A673 (cell line): ENCODE measurements around the gene UCHL1.

ENCODE experiments used
- EZH2 ChIP-seq: fragments of 200-600 bp; sonication (generic); IDR thresholded peaks from 2 replicates; pipeline ENCODE4 v1.6.1; 2017; ENCODE audit warnings: borderline replicate concordance, low read depth, mild to moderate bottlenecking, mixed read lengths, antibody characterized with exemption, low read length; ENCODE audit not compliant: poor library complexity, severe bottlenecking
- TF ChIP-seq, protein P1 (sequence below): fragments of 300-800, 200-600 bp; sonication (generic); conservative IDR thresholded peaks from 2 replicates; pipeline ENCODE4 v1.5.1; 2017; ENCODE audit warnings: low read depth, mild to moderate bottlenecking, antibody characterized with exemption, low read length, moderate library complexity, mixed read lengths

DNA sequence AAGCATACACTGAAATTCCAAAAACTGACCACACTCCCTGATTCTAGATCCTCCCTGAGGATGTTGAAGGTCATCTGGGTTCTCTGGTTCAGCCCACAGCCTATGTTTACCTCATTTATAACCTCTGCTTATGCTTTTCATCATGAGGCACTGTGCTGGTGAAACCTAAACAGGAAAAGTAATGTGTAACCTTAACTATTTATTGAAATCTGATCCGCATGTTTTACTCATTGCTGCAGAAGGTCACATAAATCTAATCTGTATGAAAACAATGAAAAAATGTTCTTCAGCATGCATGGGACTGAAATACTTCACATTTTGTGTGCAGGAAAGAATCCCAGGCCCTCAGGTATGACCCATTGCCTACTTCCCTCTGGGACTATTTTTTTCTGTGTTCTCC is 30.3 kb downstream of the UCHL1 start:
- TF ChIP-seq EZH2: no peak
- TF ChIP-seq, protein P1, sequence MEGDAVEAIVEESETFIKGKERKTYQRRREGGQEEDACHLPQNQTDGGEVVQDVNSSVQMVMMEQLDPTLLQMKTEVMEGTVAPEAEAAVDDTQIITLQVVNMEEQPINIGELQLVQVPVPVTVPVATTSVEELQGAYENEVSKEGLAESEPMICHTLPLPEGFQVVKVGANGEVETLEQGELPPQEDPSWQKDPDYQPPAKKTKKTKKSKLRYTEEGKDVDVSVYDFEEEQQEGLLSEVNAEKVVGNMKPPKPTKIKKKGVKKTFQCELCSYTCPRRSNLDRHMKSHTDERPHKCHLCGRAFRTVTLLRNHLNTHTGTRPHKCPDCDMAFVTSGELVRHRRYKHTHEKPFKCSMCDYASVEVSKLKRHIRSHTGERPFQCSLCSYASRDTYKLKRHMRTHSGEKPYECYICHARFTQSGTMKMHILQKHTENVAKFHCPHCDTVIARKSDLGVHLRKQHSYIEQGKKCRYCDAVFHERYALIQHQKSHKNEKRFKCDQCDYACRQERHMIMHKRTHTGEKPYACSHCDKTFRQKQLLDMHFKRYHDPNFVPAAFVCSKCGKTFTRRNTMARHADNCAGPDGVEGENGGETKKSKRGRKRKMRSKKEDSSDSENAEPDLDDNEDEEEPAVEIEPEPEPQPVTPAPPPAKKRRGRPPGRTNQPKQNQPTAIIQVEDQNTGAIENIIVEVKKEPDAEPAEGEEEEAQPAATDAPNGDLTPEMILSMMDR: no peak
